Measurements from ENCODE around the gene CADPS.

DNA sequence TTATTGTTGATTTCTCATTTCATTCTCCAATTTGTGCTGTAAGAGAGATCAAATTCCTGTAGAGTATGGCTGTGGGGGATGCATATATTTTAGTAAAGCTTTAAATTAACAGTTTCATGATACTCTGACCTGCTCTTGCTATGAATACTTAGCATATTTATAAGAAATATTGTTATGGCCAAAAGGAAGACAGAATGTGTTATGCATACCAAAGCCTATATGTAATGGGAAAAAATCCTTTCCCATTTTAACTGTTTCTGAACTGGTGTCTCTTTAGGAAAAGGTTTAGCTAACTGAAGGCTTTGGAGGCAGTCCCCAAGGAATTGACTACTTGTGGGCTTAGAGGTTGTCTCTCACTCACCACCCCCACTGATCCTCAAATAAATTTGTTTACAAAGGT is 59.2 kb downstream of the CADPS start:
- TF ChIP-seq, protein P1, sequence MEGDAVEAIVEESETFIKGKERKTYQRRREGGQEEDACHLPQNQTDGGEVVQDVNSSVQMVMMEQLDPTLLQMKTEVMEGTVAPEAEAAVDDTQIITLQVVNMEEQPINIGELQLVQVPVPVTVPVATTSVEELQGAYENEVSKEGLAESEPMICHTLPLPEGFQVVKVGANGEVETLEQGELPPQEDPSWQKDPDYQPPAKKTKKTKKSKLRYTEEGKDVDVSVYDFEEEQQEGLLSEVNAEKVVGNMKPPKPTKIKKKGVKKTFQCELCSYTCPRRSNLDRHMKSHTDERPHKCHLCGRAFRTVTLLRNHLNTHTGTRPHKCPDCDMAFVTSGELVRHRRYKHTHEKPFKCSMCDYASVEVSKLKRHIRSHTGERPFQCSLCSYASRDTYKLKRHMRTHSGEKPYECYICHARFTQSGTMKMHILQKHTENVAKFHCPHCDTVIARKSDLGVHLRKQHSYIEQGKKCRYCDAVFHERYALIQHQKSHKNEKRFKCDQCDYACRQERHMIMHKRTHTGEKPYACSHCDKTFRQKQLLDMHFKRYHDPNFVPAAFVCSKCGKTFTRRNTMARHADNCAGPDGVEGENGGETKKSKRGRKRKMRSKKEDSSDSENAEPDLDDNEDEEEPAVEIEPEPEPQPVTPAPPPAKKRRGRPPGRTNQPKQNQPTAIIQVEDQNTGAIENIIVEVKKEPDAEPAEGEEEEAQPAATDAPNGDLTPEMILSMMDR (optimal IDR thresholded peaks at IDR 0.05 in 1 of 3, IDR thresholded peaks at IDR 0.05 in 1 of 3, conservative IDR thresholded peaks at IDR 0.05 in 1 of 3; ENCODE audit: extremely low read depth in 1 of 3, insufficient read depth in 2 of 3, low read length in 3 of 3): no peak
- no peak for TF ChIP-seq EZH2 (IDR thresholded peaks at IDR 0.05; ENCODE audit: low read length)
